ENCODE results near the gene CCDC90B.
A peak's percentile ranks its signal among the peaks of the same experiment; 100 is the strongest.
"Not testable (repeated sequence)": the region's sequence is repeated elsewhere in the genome, so short reads cannot be mapped to it uniquely, and the experiment has no call there.

CCDC90B gene

GRCh38 chr11:83285151-83285770 lies 906 bp downstream of the CCDC90B start:
- DNase-seq = no peak

DNA sequence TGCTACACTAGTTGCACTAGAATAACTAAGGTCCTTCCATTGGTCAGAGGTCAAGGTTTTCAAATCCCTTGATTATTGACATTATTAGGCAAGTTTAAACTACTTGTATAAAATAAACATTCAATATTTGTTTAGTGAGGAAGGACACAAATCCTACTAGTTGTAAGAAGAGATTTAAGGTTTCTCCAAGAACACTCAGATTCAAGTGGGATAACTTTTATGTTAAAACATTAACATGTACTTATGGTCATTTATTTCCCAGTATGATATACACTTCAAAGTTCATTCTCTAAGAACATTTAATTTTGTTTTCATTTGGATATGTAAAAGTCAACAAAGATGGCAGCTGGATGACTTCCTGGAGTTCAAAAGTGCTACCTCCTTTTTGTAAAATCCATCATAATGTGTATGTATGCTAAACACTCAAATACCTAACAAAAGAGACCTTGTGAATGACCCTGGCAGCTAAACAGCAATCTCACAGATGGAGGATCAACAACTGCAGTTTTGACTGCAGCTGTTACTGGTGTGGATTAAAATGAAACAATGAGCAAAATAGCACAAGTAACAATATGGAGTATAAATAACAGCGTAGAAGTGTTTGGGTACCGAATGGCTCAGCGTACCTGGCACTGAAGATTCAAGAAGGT lies 1.5 kb downstream of the CCDC90B start:
- peak; percentile 64 for DNase-seq

GRCh38 chr11:83282084-83282716 lies 4.0 kb downstream of the CCDC90B start:
- no peak for DNase-seq

DNA sequence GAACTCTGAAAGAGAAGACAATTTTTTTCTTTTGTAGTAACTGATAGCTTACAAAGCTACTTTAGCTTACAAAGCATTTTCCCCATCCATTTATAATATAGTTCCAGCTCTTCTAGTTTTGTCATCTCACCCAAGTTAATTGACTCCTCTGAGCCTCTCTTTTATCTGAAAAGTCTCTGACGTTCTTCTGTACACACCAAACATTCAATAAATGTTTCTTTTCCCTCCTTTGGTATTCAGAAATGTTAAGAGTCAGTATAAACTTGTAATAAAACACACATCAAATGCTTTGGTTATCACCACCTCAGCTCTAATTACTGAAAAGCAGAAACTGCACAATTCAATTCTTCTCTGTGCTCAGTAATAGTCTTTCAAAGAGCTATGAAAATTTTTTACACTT lies 5.9 kb downstream of the CCDC90B start:
- no peak for DNase-seq

GRCh38 chr11:83278351-83278750 lies 7.8 kb downstream of the CCDC90B start:
- DNase-seq = no peak

- DNase-seq = no peak
Observed at GRCh38 chr11:83275888-83276641, 10.1 kb downstream of the CCDC90B start.

- no peak for DNase-seq
Observed at GRCh38 chr11:83272627-83273026, 13.5 kb downstream of the CCDC90B start.

DNA sequence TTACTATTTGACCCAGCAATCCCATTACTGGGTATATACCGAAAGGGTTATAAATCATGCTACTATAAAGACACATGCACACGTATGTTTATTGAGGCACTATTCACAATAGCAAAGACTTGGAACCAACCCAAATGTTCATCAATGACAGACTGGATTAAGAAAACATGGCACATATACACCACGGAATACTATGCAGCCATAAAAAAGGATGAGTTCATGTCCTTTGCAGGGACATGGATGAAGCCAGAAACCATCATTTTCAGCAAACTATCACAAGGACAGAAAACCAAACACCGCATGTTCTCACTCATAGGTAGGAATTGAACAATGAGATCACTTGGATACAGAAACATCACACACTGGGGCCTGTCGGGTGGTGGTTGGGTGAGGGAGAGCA lies 14.4 kb downstream of the CCDC90B start:
- not testable (repeated sequence) for DNase-seq

DNA sequence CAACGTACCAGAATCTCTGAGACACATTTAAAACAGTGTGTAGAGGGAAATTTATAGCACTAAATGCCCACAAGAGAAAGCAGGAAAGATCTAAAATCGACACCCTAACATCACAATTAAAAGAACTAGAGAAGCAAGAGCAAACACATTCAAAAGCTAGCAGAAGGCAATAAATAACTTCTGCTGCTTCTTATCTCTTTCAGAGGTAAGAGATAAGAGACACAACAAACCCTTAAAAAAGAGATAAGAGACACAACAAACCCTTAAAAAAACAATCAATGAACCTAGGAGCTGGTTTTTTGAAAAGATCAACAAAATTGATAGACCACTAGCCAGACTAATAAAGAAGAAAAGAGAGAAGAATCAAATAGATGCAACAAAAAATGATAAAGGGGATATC lies 17.1 kb downstream of the CCDC90B start:
- DNase-seq = not testable (repeated sequence)

- no peak for DNase-seq
Observed at GRCh38 chr11:83265331-83265730, 20.8 kb downstream of the CCDC90B start.

DNA sequence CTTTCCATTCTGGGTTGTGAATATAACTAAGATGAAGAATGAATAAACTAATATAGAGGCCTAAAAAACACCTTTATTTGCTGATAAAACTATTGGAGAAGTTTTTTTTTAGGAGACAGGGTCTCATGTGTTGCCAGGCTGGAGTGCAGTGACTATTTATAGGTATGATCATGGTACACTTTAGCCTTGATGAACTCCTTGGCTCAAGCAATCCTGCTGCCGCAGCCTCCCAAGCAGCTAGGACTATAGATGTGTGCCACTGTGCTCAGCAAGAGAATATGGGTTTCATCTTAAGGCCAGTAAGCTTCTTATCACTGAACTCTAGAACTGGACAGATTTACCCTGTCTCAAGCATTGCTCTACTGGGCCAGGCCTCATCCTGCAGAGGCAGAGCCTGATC lies 26.6 kb downstream of the CCDC90B start:
- no peak for DNase-seq

DNA sequence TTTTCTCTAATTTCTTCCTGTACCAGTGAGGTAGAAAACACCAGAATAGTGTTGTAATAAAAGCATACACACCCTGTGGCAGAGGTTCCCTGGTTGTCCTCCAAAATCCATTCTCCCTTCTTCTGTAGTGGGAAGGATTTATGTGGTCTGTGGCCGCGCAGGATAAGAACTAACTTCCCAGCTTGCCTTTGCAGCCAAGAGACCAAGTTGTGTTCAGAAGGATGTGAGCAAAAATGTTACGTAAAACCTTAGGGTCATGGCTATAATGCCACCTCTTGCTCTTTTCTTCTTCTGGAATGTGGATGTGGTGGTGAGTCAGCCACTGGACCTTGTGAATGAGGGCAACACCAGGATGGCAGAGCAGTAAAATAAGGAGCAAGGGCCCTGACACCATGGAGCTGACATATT lies 28.4 kb downstream of the CCDC90B start:
- DNase-seq = peak; percentile 39

DNA sequence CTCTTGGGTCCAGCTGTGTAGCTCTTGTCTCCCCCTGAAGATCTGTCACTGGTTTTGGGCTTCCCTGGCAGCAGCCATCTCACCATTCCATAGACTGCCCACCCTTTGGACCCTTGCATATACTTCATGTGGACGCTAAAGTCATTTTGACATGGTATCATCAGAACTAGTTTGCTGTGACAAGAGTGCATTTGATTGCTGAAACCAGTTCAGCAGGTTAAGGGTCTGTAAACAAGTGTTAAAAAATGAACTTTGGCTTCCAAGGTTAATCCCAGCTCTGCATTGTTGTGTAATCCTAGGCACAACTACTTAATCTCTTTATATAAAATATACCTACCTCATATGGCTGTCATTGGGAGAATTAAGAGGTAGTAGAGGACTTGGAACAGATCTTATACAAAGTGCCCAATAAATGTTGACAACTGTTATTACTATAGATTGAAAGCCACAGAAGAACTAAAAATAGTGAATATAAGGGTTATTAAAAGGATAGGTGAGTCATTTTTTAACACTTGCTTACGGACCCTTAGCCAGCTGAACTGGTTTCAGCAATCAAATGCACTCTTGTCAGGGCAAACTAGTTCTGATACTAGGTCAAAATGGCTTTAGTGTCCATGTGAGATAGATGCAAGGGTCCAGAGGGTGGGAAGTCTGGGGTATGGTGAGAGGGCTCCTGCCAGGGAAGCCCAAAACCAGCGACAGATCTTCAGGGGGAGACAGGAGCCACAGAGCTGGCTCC lies 29.4 kb downstream of the CCDC90B start:
- DNase-seq = peak; percentile 82

DNA sequence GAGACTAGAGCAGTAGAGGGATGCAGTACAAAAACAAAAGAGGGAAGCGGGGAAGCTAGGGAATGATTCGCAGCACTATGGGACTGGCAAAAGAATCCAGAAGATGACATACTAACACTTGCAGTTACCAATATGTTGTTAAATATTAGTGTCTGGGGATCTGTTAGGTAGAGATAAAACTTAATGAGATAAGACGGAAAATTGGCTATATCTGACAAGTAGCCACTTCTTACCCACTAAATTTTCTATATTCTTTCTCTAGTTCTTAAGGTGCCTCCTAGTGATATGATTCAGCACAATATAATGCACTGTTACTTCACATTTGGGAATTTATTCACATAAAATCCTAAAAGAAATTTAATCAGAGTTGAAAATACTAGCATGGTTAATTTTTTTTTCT lies 30.8 kb downstream of the CCDC90B start:
- no peak for DNase-seq

DNA sequence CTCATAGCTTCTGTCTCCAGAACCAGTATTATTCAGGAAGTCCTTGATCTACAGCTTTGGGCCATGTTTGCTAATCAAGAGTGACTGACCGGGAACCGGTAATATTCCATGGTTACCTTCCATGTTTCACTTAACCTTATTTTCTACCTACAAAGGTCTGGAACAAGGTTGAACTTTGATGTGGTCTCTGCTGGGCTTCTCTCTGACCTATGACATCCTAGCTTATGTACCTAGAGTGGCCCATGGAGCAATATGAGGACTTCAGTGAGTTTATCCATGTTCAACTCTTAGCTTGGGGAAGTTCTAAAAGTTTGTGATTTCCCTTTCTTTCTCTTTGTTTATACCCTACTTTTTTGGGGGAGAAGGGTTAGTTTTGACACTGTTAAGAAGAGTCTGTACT lies 33.2 kb downstream of the CCDC90B start:
- no peak for DNase-seq

GRCh38 chr11:83252266-83252665 lies 33.9 kb downstream of the CCDC90B start:
- no peak for DNase-seq

DNA sequence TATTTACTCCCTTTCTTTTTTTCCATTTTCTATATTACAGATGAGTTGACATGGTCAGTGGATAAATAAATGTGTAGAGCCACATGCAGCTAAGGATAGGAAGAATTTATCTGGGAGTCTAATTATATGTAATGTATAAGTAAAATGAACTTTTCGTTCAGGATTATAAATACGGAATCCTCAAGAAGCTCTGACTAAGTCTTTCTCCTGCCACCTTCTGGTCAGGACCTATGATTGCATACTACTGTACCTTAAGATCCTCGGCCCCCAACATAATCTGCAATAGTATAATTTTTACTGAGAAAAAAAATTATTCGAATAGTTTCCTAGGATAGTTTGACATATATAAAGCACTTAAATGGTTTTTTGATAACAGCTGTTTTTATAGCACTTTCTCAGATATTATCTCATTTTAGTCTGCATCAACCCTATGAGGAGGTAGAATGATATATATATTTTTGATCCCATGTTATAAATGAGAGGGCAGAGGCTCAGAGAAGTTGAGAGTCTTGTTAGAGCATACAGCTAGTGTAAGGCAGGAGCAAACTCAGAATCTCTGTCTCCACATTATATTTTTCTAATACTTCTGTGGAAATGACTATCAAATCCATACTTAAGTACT lies 36.1 kb downstream of the CCDC90B start:
- DNase-seq = peak; percentile 83

GRCh38 chr11:83249445-83249844 lies 36.7 kb downstream of the CCDC90B start:
- DNase-seq = no peak

DNA sequence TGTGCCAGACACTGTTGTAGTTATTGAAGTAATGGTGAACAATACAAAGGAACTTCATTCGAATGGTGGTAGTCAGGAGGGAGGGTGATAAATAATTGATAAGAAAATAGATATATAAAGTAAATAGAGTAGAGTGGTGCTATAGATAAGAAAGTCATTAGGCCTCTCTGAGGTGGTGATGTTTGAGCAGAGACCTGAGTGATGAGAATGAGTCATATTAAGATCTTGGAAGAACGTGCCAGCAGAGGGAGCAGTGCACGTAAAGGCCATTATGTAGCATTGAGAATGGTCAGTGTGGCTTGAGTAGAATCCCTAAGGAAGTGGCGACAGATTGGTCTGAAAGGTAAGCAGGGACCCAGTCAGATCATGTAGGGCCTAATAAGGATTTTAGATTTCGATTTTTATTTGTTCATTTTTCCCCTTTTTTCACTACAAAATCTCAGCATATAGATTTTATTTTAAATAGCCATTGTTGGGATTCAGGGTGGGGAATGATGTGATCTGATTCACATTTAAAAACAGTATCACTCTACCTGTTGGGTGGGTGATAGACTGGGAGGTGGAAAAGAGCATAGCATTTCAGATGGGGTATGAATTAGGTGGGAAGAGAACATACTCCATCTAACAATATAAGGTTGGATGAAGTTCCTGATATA lies 44.7 kb downstream of the CCDC90B start:
- DNase-seq = peak; percentile 93

DNA sequence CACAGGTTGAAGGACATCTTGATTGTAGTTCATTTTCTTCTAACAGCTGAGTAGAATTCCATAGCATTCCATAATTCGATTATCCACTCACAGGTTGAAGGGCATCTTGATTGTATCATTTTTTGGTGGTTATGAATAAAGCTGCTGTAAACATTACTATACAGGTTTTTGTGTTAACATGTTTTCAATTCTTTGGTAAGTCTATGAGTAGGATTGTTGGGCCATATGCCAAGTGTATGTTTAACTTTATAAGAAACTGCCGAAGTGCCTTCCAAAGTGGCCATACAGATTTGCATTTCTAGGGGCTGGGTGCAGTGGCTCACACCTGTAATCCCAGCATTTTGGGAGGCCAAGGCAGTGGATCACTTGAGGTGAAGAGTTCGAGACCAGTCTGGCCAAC lies 48.1 kb downstream of the CCDC90B start:
- DNase-seq = no peak

DNA sequence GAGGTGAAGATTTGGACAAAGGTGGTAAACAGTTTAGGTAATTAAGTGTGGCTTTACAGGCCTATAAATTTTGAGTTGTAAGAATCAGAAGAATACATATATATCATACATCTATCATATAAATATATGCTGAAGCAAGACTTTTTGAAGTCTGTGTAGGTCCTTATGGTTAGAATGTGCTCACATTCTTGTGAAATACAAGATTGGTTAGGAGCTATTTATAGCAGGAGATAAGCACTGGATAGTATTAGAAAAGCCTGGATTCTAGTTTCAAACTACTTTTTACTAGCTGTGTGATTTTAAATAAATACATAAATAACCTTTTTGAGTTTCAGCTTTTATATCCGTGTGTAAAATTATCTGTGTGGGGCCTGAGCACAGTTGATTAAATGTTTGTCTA lies 50.3 kb downstream of the CCDC90B start:
- no peak for DNase-seq

- no peak for DNase-seq
Observed at GRCh38 chr11:83223457-83223856, 62.7 kb downstream of the CCDC90B start.

All from DMS53 (cell line).